Spleen (tissue), 7 donors: ENCODE results near the gene LRP1B.

Source experiments
- CTCF ChIP-seq, 11 experiments: fragments of 200-600 bp in 7 of 11; fragments of 450-650 bp in 4 of 11; sonication (generic) in 4 of 11; IDR thresholded peaks in 8 of 11; conservative IDR thresholded peaks in 3 of 11; 1 replicate in 7 of 11; 2 replicates in 4 of 11; pipeline versions ENCODE4 v1.4.0 to v1.8.0; 2016 to 2021; ENCODE audit warnings: antibody characterized with exemption in 11 of 11, inconsistent platforms in 4 of 11, mild to moderate bottlenecking in 1 of 11
- POLR2A ChIP-seq, 3 donors: fragments of 450-650 bp; IDR thresholded peaks; one replicate each; pipeline ENCODE4 v1.5.1; 2017; ENCODE audit warnings: antibody characterized with exemption in 3 of 3, mild to moderate bottlenecking in 1 of 3
- donor health status: DM: no; HTN: no; CAD: no; lungs with moderate emphysema.
- donor health status: DM: no; HTN: no; CAD: no.
- donor health status: DM: no; HTN: no; CAD: no.

- TF ChIP-seq CTCF (IDR thresholded peaks at IDR 0.05 in 8 of 11, conservative IDR thresholded peaks at IDR 0.05 in 3 of 11), result no peak
- TF ChIP-seq POLR2A (IDR thresholded peaks at IDR 0.05), result no peak
Measured at GRCh38 chr2:141118836-141119235, 1012.0 kb downstream of the LRP1B start.
